Chondrocyte (in vitro differentiated cells): Measurements from ENCODE around the gene CPT1A. TPM values are rescaled to one million over a fixed set of nuclear protein-coding genes. Genes with fewer than 3 reads are reported as not detected.
A peak's percentile ranks its signal among the peaks of the same experiment; 100 is the strongest.

Experiments used
- DNase-seq: peaks from one replicate; pipeline ENCODE4 v3.0.0; 2021; ENCODE audit warnings: mixed read lengths, low spot score
- H3K27ac Mint-ChIP-seq: one replicate; pipeline ENCODE4 v1.8.0; 2021; ENCODE audit warnings: mild to moderate bottlenecking, moderate library complexity, mixed read lengths; ENCODE audit not compliant: unreplicated experiment
- H3K27me3 Mint-ChIP-seq: 2 replicates; pipeline ENCODE4 v1.8.0; 2021; ENCODE audit warnings: low read depth, mixed read lengths
- H3K36me3 Mint-ChIP-seq: 2 replicates; pipeline ENCODE4 v1.8.0; 2021; ENCODE audit warnings: low read depth, mixed read lengths
- H3K4me1 Mint-ChIP-seq: 2 replicates; pipeline ENCODE4 v1.8.0; 2021; ENCODE audit warnings: low read depth, mild to moderate bottlenecking, mixed read lengths
- H3K4me3 Mint-ChIP-seq: one replicate; pipeline ENCODE4 v1.8.0; 2021; ENCODE audit warnings: mild to moderate bottlenecking, moderate library complexity, mixed read lengths; ENCODE audit not compliant: unreplicated experiment
- H3K9me3 Mint-ChIP-seq: 2 replicates; pipeline ENCODE4 v1.8.0; 2021; ENCODE audit warnings: low read depth, mixed read lengths
- CTCF ChIP-seq: fragments of 200-600 bp; sonication (generic); IDR thresholded peaks from 2 replicates; pipeline ENCODE4 v1.5.0; 2021; ENCODE audit warnings: antibody characterized with exemption, mild to moderate bottlenecking, moderate library complexity
- total RNA-seq: library from RNA; stranded (reverse); gene quantifications from 3 replicates; pipeline ENCODE4 v1.2.1, GENCODE V29; 2021

The CPT1A gene
- total RNA-seq, 1 donor from 2014 or later = 58.8 TPM

- peaks cover 42% of the 10 kb centered on the region for H3K27me3 Mint-ChIP-seq
These were observed 134.2 kb downstream of the CPT1A start for GRCh38 chr11:68707527-68707926.

GRCh38 chr11:68704887-68705286 is 136.8 kb downstream of the CPT1A start:
- Mint-ChIP-seq H3K9me3 (no peaks in the 10 kb centered on the region), H3K4me3 (no peak overlapping the region)
- DNase-seq = no peak

More at GRCh38 chr11:68707527-68707926, 134.2 kb downstream of the CPT1A start:
- no peak for TF ChIP-seq CTCF
- Mint-ChIP-seq H3K4me3 (no peak overlapping the region), H3K36me3 (no peaks in the 10 kb centered on the region), H3K9me3 (no peaks in the 10 kb centered on the region), H3K4me1 (no peaks in the 10 kb centered on the region), H3K27ac (no peak overlapping the region)
- DNase-seq = no peak

More at GRCh38 chr11:68704887-68705286, 136.8 kb downstream of the CPT1A start:
- no peaks in the 10 kb centered on the region for H3K36me3 Mint-ChIP-seq
- peaks cover 43% of the 10 kb centered on the region for H3K27me3 Mint-ChIP-seq
- no peaks in the 10 kb centered on the region for H3K4me1 Mint-ChIP-seq
- no peak overlapping the region for H3K27ac Mint-ChIP-seq
- peak; percentile 24 for TF ChIP-seq CTCF

Other genes starting within 250 kb of the CPT1A start
- 0.74 to 1.9 TPM (median 0.90 TPM) in 3 replicates for gene GAL, start 157.4 kb downstream of the CPT1A start, total RNA-seq
- 0.33 to 0.37 TPM in 2 of 3 replicates, not detected in the other for gene TESMIN, start 90.4 kb downstream of the CPT1A start, total RNA-seq
- 31.5 to 41.4 TPM (median 36.9 TPM) in 3 replicates for gene MRPL21, start 61.9 kb upstream of the CPT1A start, total RNA-seq
- gene IGHMBP2, start 62.0 kb upstream of the CPT1A start, total RNA-seq = 17.4 to 21.4 TPM (median 18.1 TPM) in 3 replicates
- not detected in 3 replicates for gene MRGPRD, start 139.1 kb upstream of the CPT1A start, total RNA-seq
- gene MRGPRF, start 171.3 kb upstream of the CPT1A start, total RNA-seq = 1.6 to 8.8 TPM (median 8.2 TPM) in 3 replicates
- gene TPCN2, start 207.0 kb upstream of the CPT1A start, total RNA-seq = 12.3 to 18.1 TPM (median 12.6 TPM) in 3 replicates